ENCODE results near the gene ARID5B.

DNA sequence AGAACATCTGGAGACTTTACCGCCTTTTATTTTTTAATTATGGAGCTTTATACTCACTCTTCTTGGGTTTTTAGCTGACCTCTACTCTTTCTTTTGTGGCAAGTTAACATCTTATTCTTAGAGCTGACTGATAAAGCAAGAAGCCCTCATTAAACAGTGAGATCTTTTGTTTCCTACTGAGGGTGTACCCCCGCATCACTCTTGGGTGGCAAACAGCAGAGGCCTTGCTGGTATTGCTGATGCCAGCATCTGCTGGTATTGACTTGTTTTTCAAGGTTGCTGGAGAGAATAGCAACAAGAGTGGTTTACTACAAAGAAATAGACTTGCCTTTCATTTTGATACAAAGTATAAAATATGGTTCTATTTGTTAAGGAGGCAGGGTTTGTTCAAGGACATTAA, 154.7 kb downstream of the ARID5B start:
- TF ChIP-seq EZH2phosphoT487 (IDR thresholded peaks at IDR 0.05; ENCODE audit: low read length) (no peak), EZH2 (optimal IDR thresholded peaks at IDR 0.05; ENCODE audit: low read depth, low read length) (no peak)
- TF ChIP-seq, protein P1, sequence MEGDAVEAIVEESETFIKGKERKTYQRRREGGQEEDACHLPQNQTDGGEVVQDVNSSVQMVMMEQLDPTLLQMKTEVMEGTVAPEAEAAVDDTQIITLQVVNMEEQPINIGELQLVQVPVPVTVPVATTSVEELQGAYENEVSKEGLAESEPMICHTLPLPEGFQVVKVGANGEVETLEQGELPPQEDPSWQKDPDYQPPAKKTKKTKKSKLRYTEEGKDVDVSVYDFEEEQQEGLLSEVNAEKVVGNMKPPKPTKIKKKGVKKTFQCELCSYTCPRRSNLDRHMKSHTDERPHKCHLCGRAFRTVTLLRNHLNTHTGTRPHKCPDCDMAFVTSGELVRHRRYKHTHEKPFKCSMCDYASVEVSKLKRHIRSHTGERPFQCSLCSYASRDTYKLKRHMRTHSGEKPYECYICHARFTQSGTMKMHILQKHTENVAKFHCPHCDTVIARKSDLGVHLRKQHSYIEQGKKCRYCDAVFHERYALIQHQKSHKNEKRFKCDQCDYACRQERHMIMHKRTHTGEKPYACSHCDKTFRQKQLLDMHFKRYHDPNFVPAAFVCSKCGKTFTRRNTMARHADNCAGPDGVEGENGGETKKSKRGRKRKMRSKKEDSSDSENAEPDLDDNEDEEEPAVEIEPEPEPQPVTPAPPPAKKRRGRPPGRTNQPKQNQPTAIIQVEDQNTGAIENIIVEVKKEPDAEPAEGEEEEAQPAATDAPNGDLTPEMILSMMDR (IDR thresholded peaks at IDR 0.05; ENCODE audit: low read length): no peak
